Left lung (tissue), 10 donors: ENCODE measurements around the gene RELT. TPM values are rescaled to one million over a fixed set of nuclear protein-coding genes. Genes with fewer than 3 reads are reported as not detected.

ENCODE experiments used
- ATAC-seq: fragments of 200-7000 bp; cut with Tn5 transposase; one replicate; pipeline ENCODE4 v1.9.1; 2020; ENCODE audit warnings: moderate library complexity
- DNase-seq, 4 donors: peaks; one replicate each; pipeline ENCODE4 v3.0.0-alpha.2; 2013 to 2020
- H3K27ac ChIP-seq, 2 donors: fragments of 200-600 bp; sonication (generic) in 1 of 2; one replicate each; pipeline versions ENCODE4 v1.5.0 to v1.8.0; 2020 to 2021
- H3K27me3 ChIP-seq, 2 donors: fragments of 200-600 bp; sonication (generic) in 1 of 2; one replicate each; pipeline versions ENCODE4 v1.5.0 to v1.8.0; 2020 to 2021
- H3K36me3 ChIP-seq, 2 donors: fragments of 200-600 bp; sonication (generic) in 1 of 2; one replicate each; pipeline versions ENCODE4 v1.5.0 to v1.8.0; 2020 to 2021
- H3K4me1 ChIP-seq, 2 donors: fragments of 200-600 bp; one replicate each; pipeline ENCODE4 v1.8.0; 2021
- H3K4me3 ChIP-seq, 2 donors: fragments of 200-600 bp; sonication (generic) in 1 of 2; one replicate each; pipeline versions ENCODE4 v1.5.0 to v1.8.0; 2020 to 2021; ENCODE audit warnings: mild to moderate bottlenecking in 1 of 2
- H3K9me3 ChIP-seq, 2 donors: fragments of 200-600 bp; sonication (generic) in 1 of 2; one replicate each; pipeline versions ENCODE4 v1.5.0 to v1.8.0; 2020 to 2021
- intact Hi-C, 2 donors: fragments of 100-400 bp; cut with DNase I; formaldehyde crosslinking; loops; one replicate each; pipeline versions ENCODE4 v1.11.2 to v1.14.2; 2022
- polyA plus RNA-seq, 6 donors: library from polyadenylated mRNA; unstranded; fragments of 120-200 nt; gene quantifications; one replicate each; pipeline ENCODE4 v1.2.1, GENCODE V29; 2013; ENCODE audit not compliant: insufficient read length in 6 of 6
- total RNA-seq, 2 donors: library from RNA; stranded (reverse); fragmentation: NEBNext Ultra II Directional; extraction: Animal tissue kit (Norgen Biotek cat#: 25700); gene quantifications; one replicate each; pipeline ENCODE4 v1.2.1, GENCODE V29; 2021
- TF ChIP-seq, protein P1 (sequence below), 2 donors: fragments of 200-600 bp; sonication (generic) in 1 of 2; IDR thresholded peaks; one replicate each; pipeline versions ENCODE4 v1.5.0 to v1.8.0; 2021; ENCODE audit warnings: antibody characterized with exemption in 2 of 2
- donor health status: DM: no; HTN: yes; CAD: no.
- donor health status: DM: no; HTN: no; CAD: no.

RELT gene
- total and polyA plus RNA-seq, 8 donors: 2.7 to 30.7 (median 4.0) TPM

DNA sequence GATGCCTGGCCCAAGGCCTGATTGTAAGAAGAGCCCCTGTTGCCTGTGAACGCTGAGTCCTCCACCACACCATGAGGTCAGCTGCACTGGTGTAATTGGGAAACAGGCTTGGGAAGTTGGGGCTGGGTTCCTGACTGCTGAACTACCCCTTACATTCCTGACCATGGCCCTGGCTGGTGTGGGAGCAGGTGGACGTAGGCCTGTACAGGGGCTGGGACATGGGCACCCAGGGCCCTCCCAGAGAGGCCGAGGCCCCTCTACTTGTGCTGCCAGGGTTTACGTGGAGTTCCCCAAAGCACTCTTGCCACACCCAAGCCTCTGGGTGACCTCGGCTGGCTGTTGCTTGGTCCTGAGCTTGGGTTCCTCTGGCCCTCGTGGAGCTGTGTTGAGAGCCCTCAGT is 5.4 kb downstream of the RELT start:
- intact Hi-C loops: no loop called here
- Histone ChIP-seq H3K4me1 (peaks cover 56 to 92% of the 10 kb centered on the region in 2 donors), H3K27me3 (no peaks in the 10 kb centered on the region), H3K9me3 (no peaks in the 10 kb centered on the region), H3K27ac (peak overlapping the region in 1 of 2 donors; percentile 95), H3K4me3 (peak overlapping the region in 1 of 2 donors; percentile 17), H3K36me3 (no peaks in the 10 kb centered on the region)
- DNase-seq (peak in 1 of 4 donors; percentile 85), ATAC-seq (no peak)
- TF ChIP-seq, protein P1, sequence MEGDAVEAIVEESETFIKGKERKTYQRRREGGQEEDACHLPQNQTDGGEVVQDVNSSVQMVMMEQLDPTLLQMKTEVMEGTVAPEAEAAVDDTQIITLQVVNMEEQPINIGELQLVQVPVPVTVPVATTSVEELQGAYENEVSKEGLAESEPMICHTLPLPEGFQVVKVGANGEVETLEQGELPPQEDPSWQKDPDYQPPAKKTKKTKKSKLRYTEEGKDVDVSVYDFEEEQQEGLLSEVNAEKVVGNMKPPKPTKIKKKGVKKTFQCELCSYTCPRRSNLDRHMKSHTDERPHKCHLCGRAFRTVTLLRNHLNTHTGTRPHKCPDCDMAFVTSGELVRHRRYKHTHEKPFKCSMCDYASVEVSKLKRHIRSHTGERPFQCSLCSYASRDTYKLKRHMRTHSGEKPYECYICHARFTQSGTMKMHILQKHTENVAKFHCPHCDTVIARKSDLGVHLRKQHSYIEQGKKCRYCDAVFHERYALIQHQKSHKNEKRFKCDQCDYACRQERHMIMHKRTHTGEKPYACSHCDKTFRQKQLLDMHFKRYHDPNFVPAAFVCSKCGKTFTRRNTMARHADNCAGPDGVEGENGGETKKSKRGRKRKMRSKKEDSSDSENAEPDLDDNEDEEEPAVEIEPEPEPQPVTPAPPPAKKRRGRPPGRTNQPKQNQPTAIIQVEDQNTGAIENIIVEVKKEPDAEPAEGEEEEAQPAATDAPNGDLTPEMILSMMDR (IDR thresholded peaks at IDR 0.05): no peak

DNA sequence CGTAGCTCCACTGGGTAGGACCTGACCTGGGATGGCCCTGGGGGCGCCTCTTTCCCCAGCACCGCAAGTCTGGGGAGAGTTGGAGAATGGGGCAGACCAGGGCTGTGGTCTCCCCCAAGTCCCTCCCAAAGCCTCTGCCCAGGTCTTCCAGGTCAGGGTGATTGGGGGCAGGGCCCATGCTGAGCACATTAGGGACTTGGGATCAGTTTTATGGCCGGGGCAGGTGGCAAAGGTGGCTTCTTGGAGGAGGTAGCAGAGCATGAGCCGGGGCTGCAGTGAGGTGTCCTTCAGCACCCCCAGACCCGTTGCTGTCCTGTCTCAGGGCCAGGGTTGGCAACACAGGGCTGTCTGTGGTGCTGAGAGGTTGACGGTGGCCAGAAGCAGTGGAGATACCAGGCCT is 6.0 kb downstream of the RELT start:
- H3K4me1 ChIP-seq: peaks cover 57 to 98% of the 10 kb centered on the region in 2 donors
- no peaks in the 10 kb centered on the region for H3K9me3 ChIP-seq
- TF ChIP-seq, protein P1 (IDR thresholded peaks at IDR 0.05): no peak
- H3K4me3 ChIP-seq: peak overlapping the region in 1 of 2 donors; percentile 17
- no peaks in the 10 kb centered on the region for H3K36me3 ChIP-seq
- intact Hi-C loops: no loop called here
- H3K27me3 ChIP-seq: no peaks in the 10 kb centered on the region
- H3K27ac ChIP-seq: peak overlapping the region in 1 of 2 donors; percentile 95
- ATAC-seq (no peak), DNase-seq (peak in 1 of 4 donors; percentile 49)

DNA sequence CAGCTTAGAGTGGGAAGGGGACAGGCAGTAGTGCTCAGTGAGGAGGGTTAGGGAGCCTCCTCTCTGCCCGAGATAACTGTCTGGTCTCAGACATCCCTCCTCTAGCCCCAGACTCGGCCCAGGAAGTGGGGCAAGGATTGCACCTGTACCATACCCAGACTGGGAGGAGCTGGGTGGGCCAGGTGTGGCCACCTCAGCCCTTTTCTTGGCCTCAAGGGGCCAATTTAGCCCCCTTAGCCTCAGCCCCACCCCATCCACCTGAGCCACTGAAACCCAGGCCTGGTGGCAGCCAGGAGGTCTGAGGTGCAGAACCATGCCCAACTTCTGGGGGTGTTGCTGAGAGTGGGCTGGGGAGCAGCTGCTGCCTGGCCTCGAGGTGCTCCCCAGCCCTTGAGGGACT is 6.5 kb downstream of the RELT start:
- no peaks in the 10 kb centered on the region for H3K36me3 ChIP-seq
- peak overlapping the region; percentile 23 to 95 for H3K27ac ChIP-seq
- TF ChIP-seq, protein P1 (IDR thresholded peaks at IDR 0.05): no peak
- ATAC-seq: no peak
- intact Hi-C loops: no loop called here
- DNase-seq: peak in 1 of 4 donors; percentile 43
- no peaks in the 10 kb centered on the region for H3K27me3 ChIP-seq
- H3K9me3 ChIP-seq: no peaks in the 10 kb centered on the region
- peaks cover 62 to 100% of the 10 kb centered on the region in 2 donors for H3K4me1 ChIP-seq
- H3K4me3 ChIP-seq: peak overlapping the region in 1 of 2 donors; percentile 1

DNA sequence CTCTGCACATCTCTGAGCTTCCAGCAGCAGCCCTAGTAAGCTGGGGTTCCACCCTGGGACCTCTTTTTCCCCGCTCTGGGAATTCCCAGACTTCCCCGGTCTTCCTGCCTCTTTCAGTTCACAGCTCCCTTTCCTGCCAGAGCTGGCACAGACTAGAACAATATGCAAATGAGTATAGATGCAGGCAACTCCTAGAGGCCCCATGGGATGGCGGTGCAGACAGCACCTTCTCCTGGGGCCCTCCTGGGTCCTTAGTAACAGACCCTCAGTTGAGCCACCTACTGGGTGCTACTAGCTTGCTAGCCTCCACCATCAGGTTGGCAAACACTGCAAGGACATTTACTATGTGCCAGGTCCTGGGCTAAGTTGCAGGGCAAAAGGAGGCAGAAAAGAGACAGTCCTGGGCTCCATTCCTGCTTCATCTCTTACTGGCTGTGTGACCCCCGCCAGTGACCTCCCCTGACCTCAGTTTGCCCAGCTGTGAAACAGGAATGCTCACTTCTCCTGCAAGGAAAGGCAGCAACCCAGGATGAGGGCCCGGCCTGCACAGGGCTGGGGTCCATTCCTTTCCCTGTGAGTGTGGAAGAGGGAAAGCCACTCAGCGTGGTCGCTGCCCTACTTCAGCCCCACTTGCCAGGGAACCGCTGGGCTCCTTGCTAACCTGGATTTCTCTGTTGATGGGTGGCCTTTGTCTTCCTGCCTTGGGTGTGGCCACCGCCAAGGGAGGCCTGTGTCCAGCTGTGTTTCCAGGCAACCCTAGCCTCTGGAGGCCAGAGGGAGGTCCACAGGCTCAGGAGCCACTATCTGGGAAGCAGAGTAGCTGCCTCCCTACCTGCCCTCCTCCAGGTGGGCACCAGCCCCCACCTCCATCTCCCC is 7.3 kb downstream of the RELT start:
- Histone ChIP-seq H3K4me3 (peak overlapping the region in 1 of 2 donors; percentile 1), H3K4me1 (peaks cover 67 to 100% of the 10 kb centered on the region in 2 donors), H3K36me3 (no peaks in the 10 kb centered on the region), H3K27ac (peak overlapping the region; percentile 23 to 95), H3K27me3 (no peaks in the 10 kb centered on the region), H3K9me3 (no peaks in the 10 kb centered on the region)
- ATAC-seq (no peak), DNase-seq (peak in 1 of 4 donors; percentile 36)
- intact Hi-C loops: no loop called here
- TF ChIP-seq, protein P1 (IDR thresholded peaks at IDR 0.05): no peak

DNA sequence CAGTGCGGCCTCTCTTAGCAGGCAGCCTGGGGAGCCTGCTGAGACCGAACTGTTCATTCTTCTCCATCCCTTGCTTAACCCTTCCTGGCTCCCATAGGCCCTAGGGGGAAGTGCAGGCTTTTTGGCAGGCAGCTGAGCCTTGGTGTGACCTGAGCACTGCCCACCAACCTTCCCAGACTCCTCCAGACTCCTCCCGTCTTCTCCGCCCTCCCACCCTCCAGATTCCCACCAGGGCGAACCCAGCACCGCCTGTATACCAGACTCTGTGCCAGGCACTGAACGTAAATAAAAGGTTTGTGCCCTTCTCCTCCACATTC is 7.9 kb downstream of the RELT start:
- Histone ChIP-seq H3K4me3 (no peak overlapping the region), H3K4me1 (peaks cover 67 to 100% of the 10 kb centered on the region in 2 donors), H3K9me3 (no peaks in the 10 kb centered on the region), H3K36me3 (peaks cover 0 to 2% of the 10 kb centered on the region in 2 donors), H3K27ac (peak overlapping the region; percentile 85 to 95), H3K27me3 (no peaks in the 10 kb centered on the region)
- TF ChIP-seq, protein P1 (IDR thresholded peaks at IDR 0.05): no peak
- intact Hi-C loops: no loop called here
- DNase-seq (no peak), ATAC-seq (no peak)
